T-helper 1 cell (primary cell): ENCODE data around the gene HIRA.

Source experiments
- DNase-seq, 5 donors: peaks; one replicate each; pipeline ENCODE4 v3.0.0-alpha.2; 2012 to 2020
- total RNA-seq, 4 donors: gene quantifications; one replicate each; lab custom pipeline; 2026; lab: John Stamatoyannopoulos, UW

The HIRA gene
- 6.2 to 8.8 (median 7.6) reads per million in 4 donors for total RNA-seq

- DNase-seq = peak; percentile 63 to 85 (median 78)
These were observed at the start of gene HIRA for GRCh38 chr22:19431649-19432132. Gene HIRA, minus strand, starts transcription at chr22:19431733. Its CDS starts 257 bp downstream, at chr22:19431476.

GRCh38 chr22:19480789-19481188, 49.3 kb upstream of the HIRA start:
- no peak for DNase-seq

- no peak for DNase-seq
These were observed 48.6 kb upstream of the HIRA start for GRCh38 chr22:19480173-19480568.

DNA sequence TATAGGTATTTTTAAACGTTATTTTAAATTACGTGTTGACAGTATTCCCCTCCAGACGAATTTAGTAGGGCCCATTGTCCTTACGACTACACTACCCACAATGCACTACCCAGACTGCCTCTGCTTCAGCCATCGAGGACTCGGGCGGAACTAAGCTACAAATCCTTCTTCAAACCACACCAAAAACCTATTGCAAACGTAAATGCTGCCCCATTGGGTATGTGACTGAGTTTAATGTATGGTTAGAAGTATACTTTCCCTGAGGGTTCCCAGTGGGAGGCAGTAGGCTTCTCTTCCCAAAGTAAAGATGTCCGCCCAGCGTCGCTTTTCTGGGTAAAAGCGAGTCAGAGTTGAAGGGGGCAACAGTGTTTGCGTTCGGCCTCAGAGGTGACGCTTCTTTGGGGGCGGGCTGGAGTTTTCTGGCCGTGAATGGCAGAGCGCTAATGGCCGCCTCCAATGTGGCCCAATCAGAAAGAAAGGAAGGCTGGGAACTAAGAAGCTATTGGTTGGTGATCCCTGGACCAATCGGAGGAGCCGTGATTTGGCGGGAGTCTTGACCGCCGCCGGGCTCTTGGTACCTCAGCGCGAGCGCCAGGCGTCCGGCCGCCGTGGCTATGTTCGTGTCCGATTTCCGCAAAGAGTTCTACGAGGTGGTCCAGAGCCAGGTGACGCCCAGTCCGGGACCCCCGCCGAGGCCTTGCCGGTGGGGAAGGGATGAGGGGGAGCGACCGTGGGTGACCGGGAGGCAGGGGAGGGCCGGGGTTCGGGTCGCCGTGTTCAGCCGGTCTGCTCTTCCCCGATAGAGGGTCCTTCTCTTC, 48.0 kb upstream of the HIRA start, which contains the start of gene CDC45:
TSS of gene CDC45 (plus strand) at position 566 of the 818 bp plus-strand sequence. CDS start at position 615, 49 bp downstream.
- DNase-seq = peak; percentile 84 to 97 (median 91)

DNA sequence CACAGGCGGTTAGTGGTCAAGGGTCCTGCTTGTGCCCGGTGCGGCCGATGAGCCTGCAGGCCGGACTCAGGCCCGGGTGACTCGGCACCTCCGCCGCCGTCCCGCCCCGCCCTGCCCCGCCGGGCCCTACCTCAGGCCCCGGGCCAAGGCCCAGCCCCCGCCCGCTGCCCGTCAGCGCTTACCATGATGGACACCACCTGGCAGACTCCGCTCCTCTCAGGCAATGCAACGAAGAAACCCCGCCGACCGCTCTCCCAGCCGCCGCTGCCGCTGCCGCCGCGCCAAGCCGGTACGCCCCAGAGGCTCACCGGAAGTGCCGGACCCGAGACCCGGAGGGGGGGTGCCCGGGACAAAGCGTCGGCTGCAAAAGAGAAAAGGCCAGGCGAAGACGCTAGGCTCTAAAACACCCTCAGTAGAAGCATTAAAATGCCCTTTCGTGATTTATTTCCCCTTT, 47.4 kb upstream of the HIRA start, which contains the start of gene UFD1:
TSS of gene UFD1 (minus strand) at position 293 of the 454 bp plus-strand sequence. CDS start at position 185, 108 bp downstream.
- peak; percentile 65 to 85 (median 75) for DNase-seq

GRCh38 chr22:19478045-19478900, 46.7 kb upstream of the HIRA start:
- peak in 3 of 5 donors; percentile 9 to 13 (median 11) for DNase-seq

GRCh38 chr22:19477321-19478044, 46.0 kb upstream of the HIRA start:
- DNase-seq = peak in 1 of 5 donors; percentile 12

- DNase-seq = no peak
These were observed 44.5 kb upstream of the HIRA start for GRCh38 chr22:19476023-19476422.

DNA sequence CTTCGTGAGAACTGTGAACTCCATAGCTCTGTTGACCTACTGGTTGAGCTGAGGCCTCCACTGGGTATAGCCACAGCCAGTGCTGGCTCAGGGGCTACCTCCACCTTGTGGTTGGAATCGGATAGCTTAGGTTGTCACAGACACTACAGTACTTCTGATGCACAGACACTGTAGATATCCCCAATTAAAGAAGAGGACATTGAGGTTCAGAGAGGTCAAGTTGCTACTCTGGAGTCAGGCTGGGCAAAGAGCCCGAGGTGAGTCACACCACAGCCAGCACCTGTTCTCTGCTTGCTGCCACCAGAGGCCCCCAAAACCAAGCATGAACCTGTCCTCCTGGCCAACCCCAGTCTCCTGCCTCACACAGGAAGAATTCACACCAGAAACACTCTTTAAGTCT, 42.0 kb upstream of the HIRA start:
- DNase-seq = no peak

- DNase-seq = no peak
These were observed 40.7 kb upstream of the HIRA start for GRCh38 chr22:19472233-19472632.

- DNase-seq = no peak
These were observed 40.0 kb upstream of the HIRA start for GRCh38 chr22:19471572-19471971.

GRCh38 chr22:19470010-19470409, 38.5 kb upstream of the HIRA start:
- no peak for DNase-seq

DNA sequence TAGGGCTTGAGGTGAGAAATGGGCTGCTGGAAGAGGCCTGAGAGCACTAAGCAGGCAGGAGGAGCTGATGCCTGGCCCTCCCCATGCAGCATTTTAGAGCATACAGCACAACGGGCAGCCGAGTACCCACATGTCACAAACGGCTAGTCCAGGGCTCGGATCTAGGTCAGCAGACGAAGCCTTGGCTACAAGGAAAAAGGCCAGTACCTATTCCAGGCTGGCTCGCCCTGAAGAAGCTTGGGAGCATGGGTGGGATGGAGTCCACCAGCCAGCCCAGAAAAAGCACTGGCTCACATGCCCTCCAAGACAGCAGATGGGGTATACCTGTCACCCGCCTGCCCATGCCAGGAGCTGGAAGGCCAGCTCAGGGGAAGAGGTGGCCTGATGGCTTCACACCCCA, 37.9 kb upstream of the HIRA start:
- DNase-seq = no peak

GRCh38 chr22:19467912-19468311, 36.4 kb upstream of the HIRA start:
- DNase-seq = no peak

- DNase-seq = no peak
These were observed 35.6 kb upstream of the HIRA start for GRCh38 chr22:19466848-19467752.

- no peak for DNase-seq
These were observed 34.7 kb upstream of the HIRA start for GRCh38 chr22:19466126-19466716.

DNA sequence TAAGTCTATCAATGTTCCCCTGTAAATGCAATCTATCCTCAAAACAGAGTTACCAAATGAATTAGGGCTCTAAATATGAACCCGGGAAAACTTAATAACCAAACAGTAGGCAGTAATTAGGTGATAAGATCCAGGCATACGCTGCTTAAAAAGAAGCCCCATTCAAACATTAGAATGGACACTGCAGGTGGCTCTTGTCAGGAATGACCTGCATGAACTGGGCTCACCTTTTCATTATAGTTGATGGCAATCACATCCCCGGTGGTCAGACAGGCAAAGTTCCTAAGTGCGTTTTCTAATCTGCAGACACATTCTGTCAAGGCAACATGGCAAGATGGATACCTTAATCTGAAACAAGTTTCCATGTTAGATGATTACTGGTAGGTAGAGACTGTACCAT, 33.4 kb upstream of the HIRA start:
- DNase-seq = no peak

GRCh38 chr22:19464546-19464945, 33.0 kb upstream of the HIRA start:
- no peak for DNase-seq

DNA sequence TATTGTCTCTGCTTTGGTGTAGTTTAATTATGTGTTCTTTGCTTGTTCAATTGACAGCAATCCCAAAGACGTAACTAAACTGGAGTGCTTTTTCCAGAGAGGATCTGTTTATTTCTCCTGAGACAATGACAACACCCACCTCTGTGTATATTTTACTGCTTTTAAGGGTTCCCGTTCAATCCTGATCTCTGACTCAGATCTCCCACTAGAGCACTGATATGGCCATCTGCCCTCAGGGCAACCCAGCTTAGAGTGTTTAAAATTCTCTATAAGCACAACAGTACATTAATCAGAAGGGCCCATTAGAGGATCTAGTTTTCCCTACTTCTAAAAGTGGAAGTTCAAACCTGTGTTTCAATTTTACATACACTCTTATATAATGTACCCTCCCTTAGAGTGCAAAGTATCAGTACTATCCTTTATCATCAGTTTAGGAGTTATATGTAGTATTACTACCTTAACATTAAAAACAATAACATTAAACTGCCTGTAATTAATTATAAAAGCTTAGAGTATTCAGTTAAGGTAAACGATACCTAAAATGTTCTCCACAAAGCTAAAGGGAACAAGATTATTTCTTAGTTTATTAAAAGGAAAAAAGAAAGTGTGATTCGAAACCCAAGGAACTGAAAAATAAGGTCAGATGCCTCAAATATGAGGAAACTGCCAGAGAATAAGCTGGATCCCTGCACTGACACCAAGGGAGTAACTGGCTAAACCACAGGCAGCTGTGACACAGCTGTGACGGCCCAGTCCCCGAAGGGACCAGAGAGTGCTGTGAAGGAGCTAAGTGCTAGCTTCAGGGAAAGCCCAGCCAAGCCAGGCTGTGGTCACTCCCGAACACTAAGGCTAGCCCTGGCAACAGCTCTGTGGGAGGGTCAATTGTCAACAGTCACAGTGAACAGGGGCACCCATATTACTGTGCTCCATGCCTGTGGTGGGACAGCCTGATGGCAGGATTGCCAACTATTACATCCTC, 32.2 kb upstream of the HIRA start:
- no peak for DNase-seq

DNA sequence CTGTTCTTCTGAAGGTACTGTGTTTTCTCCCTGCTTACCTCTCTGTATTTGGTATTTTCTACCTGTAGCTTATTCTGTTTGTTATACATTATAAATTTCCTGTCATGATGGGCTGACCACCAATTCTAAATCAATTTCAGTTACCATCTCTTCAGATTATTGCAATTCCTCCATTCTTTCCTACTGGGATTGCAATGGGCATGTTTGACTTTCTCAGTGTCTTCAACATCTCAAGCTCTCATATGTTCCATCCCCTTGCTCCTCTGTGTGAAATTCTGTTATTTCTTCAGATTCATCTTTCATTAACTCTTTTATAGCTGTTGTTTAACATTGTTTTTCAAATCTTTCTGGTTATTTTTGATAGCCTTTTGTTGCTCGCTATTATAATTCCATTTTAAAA, 31.5 kb upstream of the HIRA start:
- no peak for DNase-seq
